HG03066 (cell line): ENCODE measurements around the gene SUMO2.
"Not testable (repeated sequence)": the region's sequence is repeated elsewhere in the genome, so short reads cannot be mapped to it uniquely, and the experiment has no call there.

Source experiments
- ATAC-seq: cut with Tn5 transposase; IDR thresholded peaks from one replicate; pipeline ENCODE4 v1.9.1; 2021; ENCODE audit warnings: low read depth; ENCODE audit not compliant: unreplicated experiment

Gene SUMO2

DNA sequence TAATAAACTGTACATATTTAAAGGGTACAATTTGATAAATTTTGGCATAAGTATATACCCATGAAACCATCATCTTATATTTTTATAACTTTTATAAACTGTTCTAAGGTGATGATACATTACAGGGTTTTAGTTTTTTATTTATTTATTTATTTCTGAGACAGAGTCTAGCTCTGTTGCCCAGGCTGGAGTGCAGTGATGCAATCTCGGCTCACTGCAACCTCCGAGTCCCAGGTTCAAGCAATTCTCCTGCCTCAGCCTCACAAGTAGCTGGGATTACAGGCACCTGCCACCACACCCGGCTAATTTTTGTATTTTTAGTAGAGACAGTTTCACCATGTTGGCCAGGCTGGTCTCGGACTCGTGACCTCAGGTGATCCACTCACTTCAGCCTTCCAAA lies 54.8 kb downstream of the SUMO2 start:
- not testable (repeated sequence) for ATAC-seq

GRCh38 chr17:75126954-75127353 lies 55.8 kb downstream of the SUMO2 start:
- ATAC-seq, result no peak

GRCh38 chr17:75125984-75126383 lies 56.8 kb downstream of the SUMO2 start:
- ATAC-seq, result no peak

DNA sequence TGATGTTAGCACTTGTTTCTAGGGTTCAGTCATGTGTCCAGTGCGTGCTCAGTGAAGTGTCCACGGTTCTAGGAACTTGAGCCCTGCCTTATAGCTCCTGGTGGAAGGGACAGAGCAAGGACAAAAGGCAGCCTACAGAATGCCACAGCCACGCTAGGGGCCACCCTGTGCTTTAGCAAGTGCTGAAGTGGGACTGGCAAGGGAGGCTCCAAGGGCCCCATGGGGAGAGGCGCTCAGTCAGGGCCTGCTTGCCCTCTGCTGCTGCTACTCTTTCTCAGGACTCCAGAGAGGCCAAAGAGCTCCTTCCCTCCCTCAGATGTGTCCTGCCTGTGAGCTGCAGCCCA lies 58.0 kb downstream of the SUMO2 start:
- no peak for ATAC-seq

DNA sequence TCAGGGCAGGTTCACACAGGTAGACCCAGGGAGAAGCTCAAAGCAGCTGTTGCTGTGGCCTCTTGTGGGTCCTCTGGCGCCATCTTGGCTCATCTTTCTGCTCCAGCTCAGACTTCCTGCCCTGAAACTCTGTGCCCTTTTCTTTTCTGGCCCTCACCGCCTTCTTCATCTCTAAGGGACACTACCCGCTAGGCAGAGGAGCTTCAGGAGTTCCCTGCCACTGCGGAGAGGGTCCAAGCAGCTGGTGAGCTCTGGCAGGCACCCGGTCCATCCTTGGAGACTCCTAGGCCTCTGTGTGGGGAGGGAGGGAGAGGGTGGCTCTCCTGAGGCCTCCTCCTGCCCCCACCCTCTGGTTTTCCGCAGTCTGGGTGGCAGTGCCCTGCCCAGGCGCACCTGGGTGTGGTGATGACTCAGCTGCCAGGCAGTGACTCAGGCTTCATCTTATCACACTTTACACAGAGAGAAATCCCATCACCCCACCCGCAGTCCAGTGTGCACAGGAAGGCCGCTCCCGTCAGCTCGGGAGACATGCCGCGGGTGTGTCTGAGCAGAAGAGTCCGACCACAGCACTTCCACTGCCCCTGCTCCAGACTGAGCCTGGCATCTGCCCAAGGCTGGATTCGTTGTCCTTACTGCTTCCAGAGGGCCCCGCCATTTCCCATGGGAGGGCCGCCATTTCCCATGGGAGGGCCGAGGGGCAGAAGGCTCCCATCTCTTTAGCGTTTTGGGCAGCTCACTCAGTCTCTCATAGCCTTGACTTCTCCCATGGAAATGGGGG lies 58.5 kb downstream of the SUMO2 start:
- no peak for ATAC-seq

GRCh38 chr17:75118307-75118706 lies 64.5 kb downstream of the SUMO2 start:
- ATAC-seq, result no peak

GRCh38 chr17:75116737-75117136 lies 66.0 kb downstream of the SUMO2 start:
- no peak for ATAC-seq
